Activated CD8-positive, alpha-beta T cell treated with anti-CD3 and anti-CD28 coated beads for 36 hours (primary cell): ENCODE measurements around the gene TSSK2. TPM values are rescaled to one million over a fixed set of nuclear protein-coding genes. Genes with fewer than 3 reads are reported as not detected.

Source experiments
- ATAC-seq: fragments of 200-7000 bp; cut with Tn5 transposase; one replicate; pipeline ENCODE4 v1.10.0; 2021; ENCODE audit warnings: mild to moderate bottlenecking, moderate library complexity
- CTCF ChIA-PET: fragments of 350-600 bp; sonication (Branson Sonifier 250); formaldehyde crosslinking; loops from one replicate; lab custom pipeline; 2021; ENCODE audit warnings: antibody characterized with exemption; lab: Charles Lee
- POLR2A ChIA-PET: fragments of 350-600 bp; sonication (Branson Sonifier 250); formaldehyde crosslinking; loops from one replicate; lab custom pipeline; 2021; ENCODE audit warnings: antibody characterized with exemption; lab: Charles Lee
- DNase-seq: peaks from one replicate; pipeline ENCODE4 v3.0.0-alpha.2; 2020
- H3K27ac Mint-ChIP-seq: one replicate; pipeline ENCODE4 v1.8.0; 2021; ENCODE audit warnings: mild to moderate bottlenecking, mixed read lengths
- H3K27me3 Mint-ChIP-seq: one replicate; pipeline ENCODE4 v1.8.0; 2021; ENCODE audit warnings: mixed read lengths
- H3K36me3 Mint-ChIP-seq: one replicate; pipeline ENCODE4 v1.8.0; 2021; ENCODE audit warnings: low read depth, mixed read lengths
- H3K4me1 Mint-ChIP-seq: one replicate; pipeline ENCODE4 v1.8.0; 2021; ENCODE audit warnings: low read depth, mixed read lengths
- H3K4me3 Mint-ChIP-seq: one replicate; pipeline ENCODE4 v1.8.0; 2021; ENCODE audit warnings: mild to moderate bottlenecking, moderate library complexity, mixed read lengths
- H3K9me3 Mint-ChIP-seq: one replicate; pipeline ENCODE4 v1.8.0; 2021; ENCODE audit warnings: mixed read lengths
- CTCF ChIP-seq: fragments of 200-600 bp; IDR thresholded peaks from one replicate; pipeline ENCODE4 v1.8.0; 2022; ENCODE audit warnings: antibody characterized with exemption, mild to moderate bottlenecking
- intact Hi-C: fragments of 100-400 bp; cut with micrococcal nuclease; formaldehyde crosslinking; loops from one replicate; pipeline ENCODE4 v1.10.0; 2022
- total RNA-seq, 2 experiments: library from RNA; stranded (reverse); gene quantifications; one replicate each; pipeline ENCODE4 v1.2.3, GENCODE V29; 2021

Gene TSSK2
- total RNA-seq, 2 experiments from 2014 or later, result not detected

GRCh38 chr22:19180740-19181410 is 49.8 kb downstream of the TSSK2 start:
- CTCF ChIA-PET, result interaction anchor here (0.6 kb wide), 1 partner anchor 23 kb away, joined by 3 read pairs; no protein-coding TSS in a partner anchor
- Mint-ChIP-seq H3K4me3 (no peak overlapping the region), H3K27ac (no peak overlapping the region), H3K9me3 (no peaks in the 10 kb centered on the region), H3K4me1 (peaks cover 25% of the 10 kb centered on the region), H3K27me3 (no peaks in the 10 kb centered on the region), H3K36me3 (peaks cover 2% of the 10 kb centered on the region)
- DNase-seq (no peak), ATAC-seq (no peak)
- no peak for TF ChIP-seq CTCF
- POLR2A ChIA-PET, result no interaction called here
- intact Hi-C loops, result no loop called here

- DNase-seq, result peak; percentile 51
- no peaks in the 10 kb centered on the region for H3K27me3 Mint-ChIP-seq
- no peak for TF ChIP-seq CTCF
- CTCF ChIA-PET, result no interaction called here
- intact Hi-C loops, result no loop called here
- POLR2A ChIA-PET, result interaction anchor here (1.3 kb wide), 1 partner anchor 38 kb away, joined by 4 read pairs; the partner anchor contains the start of gene ESS2
- peak overlapping the region; percentile 33 for H3K4me3 Mint-ChIP-seq
- no peaks in the 10 kb centered on the region for H3K9me3 Mint-ChIP-seq
- peak overlapping the region; percentile 70 for H3K27ac Mint-ChIP-seq
- H3K4me1 Mint-ChIP-seq, result peaks cover 23% of the 10 kb centered on the region
- no peak for ATAC-seq
- no peaks in the 10 kb centered on the region for H3K36me3 Mint-ChIP-seq
These were observed 50.8 kb downstream of the TSSK2 start for GRCh38 chr22:19181786-19182471.

Other genes starting within 250 kb of the TSSK2 start
- 1 to 10 TPM in 1 of 2 experiments, under 1 TPM in 1; 0.88 to 1.4 TPM for gene DGCR6, start 225.0 kb upstream of the TSSK2 start, total RNA-seq
- not detected for gene PRODH, start 195.0 kb upstream of the TSSK2 start, total RNA-seq
- gene DGCR2, start 8.9 kb upstream of the TSSK2 start, total RNA-seq, result 10 to 100 TPM; 18.0 to 20.0 TPM
- gene ESS2, start 13.3 kb downstream of the TSSK2 start, total RNA-seq, result 10 to 100 TPM; 11.7 to 12.9 TPM
- not detected for gene GSC2, start 19.0 kb downstream of the TSSK2 start, total RNA-seq
- 10 to 100 TPM; 56.4 to 57.6 TPM for gene SLC25A1, start 47.4 kb downstream of the TSSK2 start, total RNA-seq
- under 1 TPM; 0.45 to 0.65 TPM for gene CLTCL1, start 160.4 kb downstream of the TSSK2 start, total RNA-seq